Ascending aorta (tissue), 2 donors: Measurements from ENCODE around the gene NKX2-3. TPM values are rescaled to one million over a fixed set of nuclear protein-coding genes. Genes with fewer than 3 reads are reported as not detected.

Experiments used
- DNase-seq, 2 donors: peaks; one replicate each; pipeline ENCODE4 v3.0.0-alpha.2; 2019; ENCODE audit warnings: low spot score in 2 of 2
- H3K27ac ChIP-seq, 2 donors: fragments of 200-600 bp; sonication (generic); one replicate each; pipeline ENCODE4 v1.5.1; 2016 to 2017; ENCODE audit warnings: mild to moderate bottlenecking in 1 of 2
- H3K27me3 ChIP-seq: fragments of 200-600 bp; sonication (generic); one replicate; pipeline ENCODE4 v1.5.1; 2017
- H3K36me3 ChIP-seq, 2 donors: fragments of 200-600 bp; sonication (generic); one replicate each; pipeline ENCODE4 v1.5.1; 2016
- H3K4me1 ChIP-seq, 2 donors: fragments of 200-600 bp; sonication (generic); one replicate each; pipeline ENCODE4 v1.5.1; 2016 to 2017; ENCODE audit warnings: mild to moderate bottlenecking in 1 of 2
- H3K4me3 ChIP-seq, 2 donors: fragments of 200-600 bp; sonication (generic); one replicate each; pipeline ENCODE4 v1.5.1; 2016 to 2017; ENCODE audit warnings: mild to moderate bottlenecking in 1 of 2
- H3K9me3 ChIP-seq, 2 donors: fragments of 200-600 bp; sonication (generic); one replicate each; pipeline ENCODE4 v1.5.1; 2016
- intact Hi-C: fragments of 100-400 bp; cut with DNase I; formaldehyde crosslinking; loops from one replicate; pipeline ENCODE4 v1.15.1; 2023
- total RNA-seq: library from RNA; depleted of rRNA; stranded (reverse); fragments of >200 nt; gene quantifications from one replicate; pipeline ENCODE4 v1.1.0, GENCODE V29; 2016
- TF ChIP-seq, protein P1 (sequence below), 3 experiments: fragments of 200-600 bp in 2 of 3; fragments of 450-650 bp in 1 of 3; sonication (generic) in 2 of 3; IDR thresholded peaks; one replicate each; pipeline ENCODE4 v1.5.1; 2016 to 2019; ENCODE audit warnings: antibody characterized with exemption in 3 of 3, mild to moderate bottlenecking in 1 of 3, moderate library complexity in 1 of 3

NKX2-3 gene
- not detected for total RNA-seq

DNA sequence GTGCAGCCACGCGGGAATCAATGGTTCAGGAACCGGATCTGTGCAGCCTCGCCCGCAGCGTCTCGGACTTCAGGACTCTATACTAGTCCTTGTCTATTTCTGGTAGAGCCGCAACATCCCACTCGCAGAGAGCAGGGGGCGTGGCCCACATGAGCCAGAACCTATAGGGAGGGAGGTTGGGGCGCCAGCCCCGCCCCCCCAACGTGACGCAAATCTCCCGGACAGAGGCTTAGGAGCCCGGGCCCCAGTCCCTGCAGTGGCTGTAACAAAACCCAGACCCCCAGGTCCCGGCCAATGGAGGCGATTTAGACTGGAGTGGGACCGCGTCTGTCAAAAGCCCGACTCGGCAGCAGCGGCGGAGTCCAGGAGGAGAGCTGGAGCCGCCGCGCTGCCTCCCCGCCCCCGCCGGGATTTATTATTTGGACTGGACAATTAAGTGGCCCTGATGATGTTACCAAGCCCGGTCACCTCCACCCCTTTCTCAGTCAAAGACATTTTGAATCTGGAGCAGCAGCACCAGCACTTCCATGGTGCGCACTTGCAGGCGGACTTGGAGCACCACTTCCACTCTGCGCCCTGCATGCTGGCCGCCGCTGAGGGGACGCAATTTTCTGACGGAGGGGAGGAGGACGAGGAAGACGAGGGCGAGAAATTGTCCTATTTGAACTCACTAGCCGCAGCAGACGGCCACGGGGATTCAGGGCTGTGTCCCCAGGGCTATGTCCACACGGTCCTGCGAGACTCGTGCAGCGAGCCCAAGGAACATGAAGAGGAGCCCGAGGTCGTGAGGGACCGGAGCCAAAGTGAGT, at the start of gene NKX2-3:
Gene NKX2-3 (plus strand): TSS at position 256 of the 809 bp plus-strand sequence. CDS start 190 bp downstream, at position 446.
- TF ChIP-seq, protein P1, sequence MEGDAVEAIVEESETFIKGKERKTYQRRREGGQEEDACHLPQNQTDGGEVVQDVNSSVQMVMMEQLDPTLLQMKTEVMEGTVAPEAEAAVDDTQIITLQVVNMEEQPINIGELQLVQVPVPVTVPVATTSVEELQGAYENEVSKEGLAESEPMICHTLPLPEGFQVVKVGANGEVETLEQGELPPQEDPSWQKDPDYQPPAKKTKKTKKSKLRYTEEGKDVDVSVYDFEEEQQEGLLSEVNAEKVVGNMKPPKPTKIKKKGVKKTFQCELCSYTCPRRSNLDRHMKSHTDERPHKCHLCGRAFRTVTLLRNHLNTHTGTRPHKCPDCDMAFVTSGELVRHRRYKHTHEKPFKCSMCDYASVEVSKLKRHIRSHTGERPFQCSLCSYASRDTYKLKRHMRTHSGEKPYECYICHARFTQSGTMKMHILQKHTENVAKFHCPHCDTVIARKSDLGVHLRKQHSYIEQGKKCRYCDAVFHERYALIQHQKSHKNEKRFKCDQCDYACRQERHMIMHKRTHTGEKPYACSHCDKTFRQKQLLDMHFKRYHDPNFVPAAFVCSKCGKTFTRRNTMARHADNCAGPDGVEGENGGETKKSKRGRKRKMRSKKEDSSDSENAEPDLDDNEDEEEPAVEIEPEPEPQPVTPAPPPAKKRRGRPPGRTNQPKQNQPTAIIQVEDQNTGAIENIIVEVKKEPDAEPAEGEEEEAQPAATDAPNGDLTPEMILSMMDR (IDR thresholded peaks at IDR 0.05), result no peak
- intact Hi-C loops, result no loop called here
- H3K27ac ChIP-seq, result no peak within 1 kb of the TSS
- peaks cover 0 to 5% of the 10 kb centered on the region in 2 donors for H3K4me1 ChIP-seq
- H3K27me3 ChIP-seq, result peaks cover 11% of the 10 kb centered on the region
- peak within 1 kb of the TSS in 1 of 2 donors; percentile 8 for H3K4me3 ChIP-seq
- no peaks in the 10 kb centered on the region for H3K9me3 ChIP-seq
- H3K36me3 ChIP-seq, result no peaks in the 10 kb centered on the region
- DNase-seq, result no peak

DNA sequence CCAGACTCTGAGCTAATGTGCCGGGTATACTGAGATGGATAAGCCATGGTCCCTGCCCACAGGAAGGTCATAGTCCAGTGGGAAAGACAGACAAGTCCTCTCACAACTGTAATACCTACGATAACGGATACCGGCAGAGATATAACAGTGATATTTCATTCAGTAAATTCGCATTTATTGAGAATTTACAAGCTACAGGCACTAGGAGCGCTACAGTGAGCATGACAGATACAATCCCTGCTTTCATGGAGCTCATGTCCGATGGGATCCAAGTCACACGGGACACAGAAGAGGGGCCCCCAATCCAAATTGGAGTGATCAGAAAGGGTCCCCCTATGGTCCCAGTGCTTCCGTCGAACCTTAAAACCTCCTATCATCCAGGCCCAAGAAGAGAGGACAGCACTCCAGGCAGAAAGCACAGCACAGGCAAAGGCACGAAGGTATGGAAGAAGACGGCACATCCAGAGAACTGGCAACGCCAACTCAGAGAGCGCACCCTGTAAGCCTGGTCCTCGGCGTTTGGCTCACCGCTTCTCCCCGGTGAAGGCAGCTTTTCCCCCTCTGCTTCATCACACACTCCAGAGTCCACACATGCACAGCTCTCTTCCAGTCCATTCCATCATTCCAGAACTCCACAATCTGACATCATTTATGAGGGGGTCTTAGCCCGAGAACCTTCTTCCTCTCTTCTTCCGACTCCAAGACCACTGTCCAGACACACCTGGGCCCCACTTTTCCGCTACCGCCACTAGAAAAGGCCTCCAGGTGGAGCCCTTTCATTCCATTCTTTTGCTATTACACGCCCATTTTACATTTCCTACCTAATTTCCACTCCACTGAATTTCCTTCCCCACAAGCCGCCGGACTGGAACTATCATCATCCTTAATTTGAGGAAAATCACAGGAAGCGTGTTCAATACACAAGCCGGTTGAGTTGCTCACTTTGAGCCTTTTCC, 47.8 kb upstream of the NKX2-3 start:
- intact Hi-C loops, result no loop called here

DNA sequence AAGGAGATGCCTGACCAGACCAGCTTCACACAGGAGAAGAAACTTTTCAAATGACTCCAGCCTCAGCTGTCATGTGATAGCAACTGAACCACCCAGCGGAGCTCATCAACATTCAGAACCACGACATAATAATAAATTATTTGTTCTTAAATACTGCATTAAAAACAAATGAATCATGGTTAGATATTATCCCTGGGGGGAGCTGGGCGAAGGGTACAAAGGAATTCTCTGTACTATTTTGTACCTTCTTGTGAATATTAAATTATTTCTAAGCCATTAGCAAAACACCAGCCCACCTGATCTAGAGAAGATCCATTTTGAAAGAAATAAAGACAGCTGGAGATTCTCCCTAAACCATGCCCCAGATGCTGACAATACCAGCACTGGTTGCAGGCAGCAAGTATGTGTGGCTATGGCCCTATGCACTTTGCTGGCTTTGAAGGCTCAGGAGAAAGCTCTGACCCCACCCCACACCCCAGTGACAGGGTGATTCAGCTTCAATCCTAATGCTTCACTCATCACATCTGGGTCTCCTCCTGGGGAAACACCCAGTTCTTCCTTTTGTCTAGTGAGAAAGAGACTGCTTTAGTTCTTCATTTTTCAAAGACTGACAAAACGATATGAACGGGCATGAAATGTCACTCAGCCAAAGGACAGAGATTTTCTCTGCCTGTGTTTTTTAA, 45.5 kb upstream of the NKX2-3 start:
- Histone ChIP-seq H3K9me3 (no peaks in the 10 kb centered on the region), H3K36me3 (no peaks in the 10 kb centered on the region), H3K27ac (no peak overlapping the region), H3K27me3 (no peaks in the 10 kb centered on the region), H3K4me1 (no peaks in the 10 kb centered on the region), H3K4me3 (no peak overlapping the region)
- intact Hi-C loops, result no loop called here
- TF ChIP-seq, protein P1 (IDR thresholded peaks at IDR 0.05), result no peak
- no peak for DNase-seq

More for the DNA sequence above, 47.8 kb upstream of the NKX2-3 start:
- H3K4me3 ChIP-seq, result no peak overlapping the region
- TF ChIP-seq, protein P1 (IDR thresholded peaks at IDR 0.05), result no peak
- no peak for DNase-seq
- H3K4me1 ChIP-seq, result no peaks in the 10 kb centered on the region
- H3K27me3 ChIP-seq, result no peaks in the 10 kb centered on the region
- H3K27ac ChIP-seq, result no peak overlapping the region
- H3K9me3 ChIP-seq, result no peaks in the 10 kb centered on the region
- H3K36me3 ChIP-seq, result no peaks in the 10 kb centered on the region

DNA sequence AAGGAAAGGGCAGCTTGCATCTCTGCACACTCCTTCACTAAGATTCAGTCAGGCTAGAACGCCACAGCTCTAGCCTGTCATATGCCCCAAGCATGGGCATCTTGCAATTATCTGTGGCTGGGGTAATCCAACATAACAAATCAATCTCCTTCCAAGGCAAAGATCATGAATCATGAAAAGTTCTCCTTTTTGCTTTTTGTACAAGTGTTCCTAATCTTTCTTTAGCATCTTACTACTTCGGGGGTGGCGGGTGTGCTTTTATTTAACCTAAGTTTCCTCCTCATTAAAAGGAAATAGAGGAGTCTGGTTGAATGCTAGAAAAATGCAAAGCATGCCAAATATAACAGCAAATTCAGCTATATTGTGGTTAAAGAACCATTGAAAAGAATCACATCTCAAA, 43.5 kb upstream of the NKX2-3 start:
- intact Hi-C loops, result no loop called here
- no peak overlapping the region for H3K4me3 ChIP-seq
- no peaks in the 10 kb centered on the region for H3K9me3 ChIP-seq
- TF ChIP-seq, protein P1 (IDR thresholded peaks at IDR 0.05), result no peak
- H3K27me3 ChIP-seq, result no peaks in the 10 kb centered on the region
- no peak overlapping the region for H3K27ac ChIP-seq
- no peaks in the 10 kb centered on the region for H3K36me3 ChIP-seq
- no peak for DNase-seq
- H3K4me1 ChIP-seq, result no peaks in the 10 kb centered on the region

DNA sequence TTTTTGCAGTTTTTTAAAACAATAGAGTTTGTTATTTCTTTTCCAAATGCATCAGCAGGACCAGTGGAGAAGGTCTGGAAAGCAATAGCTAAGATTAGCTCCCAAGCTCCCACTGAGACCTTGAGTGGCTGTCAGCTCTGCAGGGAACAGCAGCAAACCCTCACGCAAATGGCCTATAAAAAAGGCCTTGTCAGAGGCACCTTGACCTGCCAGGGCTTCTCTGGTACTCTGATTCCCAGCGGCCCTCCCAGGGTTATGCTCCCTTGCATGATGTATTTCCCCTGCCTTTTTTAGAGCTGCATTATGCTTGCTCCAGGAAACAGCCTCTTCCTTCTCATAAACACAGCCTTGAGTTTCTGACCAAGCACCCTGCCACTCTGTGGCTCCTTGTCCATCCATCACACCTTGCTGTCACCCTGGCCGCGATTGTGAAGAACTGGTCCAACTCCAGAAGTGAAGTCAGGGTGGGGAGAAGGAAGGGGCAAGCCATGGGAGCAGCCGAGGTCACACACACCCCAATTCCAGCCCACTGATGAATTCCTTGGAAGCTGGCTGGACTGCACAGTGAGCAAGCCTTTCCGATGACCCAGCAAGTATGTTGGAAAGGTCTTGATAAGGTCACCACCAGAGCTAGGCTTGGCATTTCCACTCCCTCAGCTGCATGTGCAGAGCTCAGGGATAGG, 35.3 kb upstream of the NKX2-3 start:
- Histone ChIP-seq H3K27ac (no peak overlapping the region), H3K9me3 (no peaks in the 10 kb centered on the region), H3K4me3 (no peak overlapping the region), H3K4me1 (no peaks in the 10 kb centered on the region), H3K27me3 (no peaks in the 10 kb centered on the region), H3K36me3 (no peaks in the 10 kb centered on the region)
- no peak for DNase-seq
- TF ChIP-seq, protein P1 (IDR thresholded peaks at IDR 0.05), result no peak
- intact Hi-C loops, result no loop called here
